HCEC 1CT (cell line): Measurements from ENCODE around the gene ASCL5.

Experiments used
- DNase-seq: peaks from one replicate; pipeline ENCODE4 v3.0.0-alpha.2; 2017

The ASCL5 gene

GRCh38 chr1:201153474-201154388 lies 26.7 kb upstream of the ASCL5 start:
- no peak for DNase-seq

- peak; percentile 42 for DNase-seq
These were observed 22.4 kb upstream of the ASCL5 start for GRCh38 chr1:201149400-201149799.

GRCh38 chr1:201147396-201148015 lies 20.5 kb upstream of the ASCL5 start:
- DNase-seq, result no peak

- no peak for DNase-seq
These were observed 19.8 kb upstream of the ASCL5 start for GRCh38 chr1:201146626-201147390.

GRCh38 chr1:201145816-201146215 lies 18.8 kb upstream of the ASCL5 start:
- no peak for DNase-seq

- DNase-seq, result no peak
These were observed 18.1 kb upstream of the ASCL5 start for GRCh38 chr1:201145132-201145531.

- no peak for DNase-seq
These were observed 17.7 kb upstream of the ASCL5 start for GRCh38 chr1:201144701-201145100.

GRCh38 chr1:201143726-201144635 lies 17.0 kb upstream of the ASCL5 start:
- DNase-seq, result no peak

GRCh38 chr1:201142849-201143725 lies 16.1 kb upstream of the ASCL5 start:
- DNase-seq, result no peak

- DNase-seq, result no peak
These were observed 15.2 kb upstream of the ASCL5 start for GRCh38 chr1:201142011-201142848.

GRCh38 chr1:201141418-201141817 lies 14.4 kb upstream of the ASCL5 start:
- no peak for DNase-seq

GRCh38 chr1:201140941-201141260 lies 13.9 kb upstream of the ASCL5 start:
- DNase-seq, result no peak

- DNase-seq, result no peak
These were observed 13.4 kb upstream of the ASCL5 start for GRCh38 chr1:201140235-201140940.

GRCh38 chr1:201139756-201140155 lies 12.8 kb upstream of the ASCL5 start:
- DNase-seq, result no peak

GRCh38 chr1:201139306-201139705 lies 12.3 kb upstream of the ASCL5 start:
- DNase-seq, result no peak

- no peak for DNase-seq
These were observed 11.4 kb upstream of the ASCL5 start for GRCh38 chr1:201138311-201138840.

GRCh38 chr1:201137579-201138310 lies 10.8 kb upstream of the ASCL5 start:
- DNase-seq, result peak; percentile 85

- DNase-seq, result no peak
These were observed 10.0 kb upstream of the ASCL5 start for GRCh38 chr1:201137024-201137392.
